CD14-positive monocyte (primary cell): ENCODE results near the gene GXYLT1. TPM values are rescaled to one million over a fixed set of nuclear protein-coding genes. Genes with fewer than 3 reads are reported as not detected.

Experiments
- DNase-seq, 3 donors: peaks; one replicate each; pipeline ENCODE4 v3.0.0-alpha.2; 2011 to 2022
- H2AFZ ChIP-seq: 2 replicates; pipeline ENCODE4 v1.6.0; 2012; ENCODE audit warnings: mild to moderate bottlenecking, low read depth, low read length, inconsistent platforms; ENCODE audit not compliant: insufficient read depth, poor library complexity, severe bottlenecking
- H3K27ac ChIP-seq, 2 donors: 1 replicate in 1 of 2; 2 replicates in 1 of 2; pipeline ENCODE4 v1.5.1; 2012 to 2013; ENCODE audit warnings: low read length in 2 of 2, control low read depth in 1 of 2, inconsistent platforms in 1 of 2, low read depth in 1 of 2, mild to moderate bottlenecking in 1 of 2
- H3K27me3 ChIP-seq, 2 donors: one replicate each; pipeline versions ENCODE4 v1.6.0 to v1.6.1; 2011 to 2013; ENCODE audit warnings: low read length in 2 of 2; ENCODE audit not compliant: control insufficient read depth in 2 of 2, insufficient read depth in 2 of 2
- H3K36me3 ChIP-seq, 2 donors: replicated peaks in 1 of 2; 1 replicate in 1 of 2; 2 replicates in 1 of 2; pipeline versions ENCODE4 v1.5.1 to v1.6.1; 2012 to 2013; ENCODE audit warnings: low read length in 2 of 2, control low read depth in 1 of 2, inconsistent platforms in 1 of 2, mild to moderate bottlenecking in 1 of 2; ENCODE audit not compliant: insufficient read depth in 2 of 2, control insufficient read depth in 1 of 2
- H3K4me1 ChIP-seq, 2 donors: 1 replicate in 1 of 2; 2 replicates in 1 of 2; pipeline versions ENCODE4 v1.5.1 to v1.6.1; 2012 to 2013; ENCODE audit warnings: low read length in 2 of 2, control low read depth in 1 of 2, inconsistent platforms in 1 of 2, mild to moderate bottlenecking in 1 of 2, moderate library complexity in 1 of 2; ENCODE audit not compliant: insufficient read depth in 2 of 2, control insufficient read depth in 1 of 2
- H3K4me2 ChIP-seq: replicated peaks from 2 replicates; pipeline ENCODE3; 2012; ENCODE audit warnings: low read length, moderate library complexity, mild to moderate bottlenecking; ENCODE audit not compliant: poor library complexity, severe bottlenecking; ENCODE audit errors: extremely low read depth
- H3K4me3 ChIP-seq, 3 experiments: fragments of 200-600 bp in 1 of 3; sonication (generic) in 1 of 3; replicated peaks in 1 of 3; 1 replicate in 2 of 3; 2 replicates in 1 of 3; pipeline ENCODE4 v1.5.1; 2011 to 2013; ENCODE audit warnings: low read length in 3 of 3, mild to moderate bottlenecking in 3 of 3, control low read depth in 2 of 3, low read depth in 2 of 3, inconsistent platforms in 1 of 3, moderate library complexity in 1 of 3
- H3K79me2 ChIP-seq: 2 replicates; pipeline ENCODE4 v1.6.0; 2012; ENCODE audit warnings: mild to moderate bottlenecking, control low read depth, inconsistent platforms, low read length, moderate library complexity; ENCODE audit not compliant: insufficient read depth
- H3K9ac ChIP-seq: 2 replicates; pipeline ENCODE4 v1.6.0; 2017; ENCODE audit warnings: low read length, mild to moderate bottlenecking; ENCODE audit not compliant: insufficient read depth, poor library complexity, severe bottlenecking
- H3K9me3 ChIP-seq, 2 donors: replicated peaks in 1 of 2; 1 replicate in 1 of 2; 2 replicates in 1 of 2; pipeline versions ENCODE4 v1.5.1 to v1.6.1; 2012 to 2013; ENCODE audit warnings: low read length in 2 of 2, control low read depth in 1 of 2; ENCODE audit not compliant: control insufficient read depth in 1 of 2, insufficient read depth in 1 of 2
- H4K20me1 ChIP-seq: 2 replicates; pipeline ENCODE4 v1.6.0; 2012; ENCODE audit warnings: mild to moderate bottlenecking, low read length, control low read depth, moderate library complexity; ENCODE audit not compliant: insufficient read depth
- H3K27ac Mint-ChIP-seq, 7 donors: one replicate each; pipeline ENCODE4 v1.8.0; 2020; ENCODE audit warnings: mild to moderate bottlenecking in 7 of 7, mixed read lengths in 7 of 7, moderate library complexity in 6 of 7, inconsistent platforms in 2 of 7
- H3K27me3 Mint-ChIP-seq, 3 donors: one replicate each; pipeline ENCODE4 v1.8.0; 2021 to 2022; ENCODE audit warnings: low read depth in 3 of 3, mild to moderate bottlenecking in 3 of 3, mixed read lengths in 3 of 3, moderate library complexity in 3 of 3, inconsistent platforms in 1 of 3
- H3K36me3 Mint-ChIP-seq, 2 donors: one replicate each; pipeline ENCODE4 v1.8.0; 2020; ENCODE audit warnings: mixed read lengths in 2 of 2, inconsistent platforms in 1 of 2, mild to moderate bottlenecking in 1 of 2
- H3K4me1 Mint-ChIP-seq: one replicate; pipeline ENCODE4 v1.8.0; 2020; ENCODE audit warnings: mild to moderate bottlenecking, mixed read lengths
- H3K4me3 Mint-ChIP-seq, 2 donors: one replicate each; pipeline ENCODE4 v1.8.0; 2020; ENCODE audit warnings: mild to moderate bottlenecking in 2 of 2, mixed read lengths in 2 of 2, moderate library complexity in 1 of 2
- H3K9me3 Mint-ChIP-seq, 7 donors: one replicate each; pipeline ENCODE4 v1.8.0; 2020 to 2022; ENCODE audit warnings: mixed read lengths in 7 of 7, mild to moderate bottlenecking in 6 of 7, moderate library complexity in 6 of 7, inconsistent platforms in 2 of 7
- WGBS: methylation state at CpG from one replicate; pipeline ENCODE4 v1.1.5; 2013; ENCODE audit warnings: missing lambda C conversion rate; ENCODE audit not compliant: insufficient coverage; 5-methylcytosine and 5-hydroxymethylcytosine counted together
- intact Hi-C, 2 donors: fragments of 100-400 bp; cut with micrococcal nuclease; formaldehyde crosslinking; loops; one replicate each; pipeline versions ENCODE4 v1.15.0 to v1.15.1; 2023
- polyA plus RNA-seq, 3 donors: library from polyadenylated mRNA; depleted of rRNA in 1 of 3; unstranded in 2 of 3; stranded (reverse) in 1 of 3; fragments of 300-500 nt in 2 of 3; fragments of >200 nt in 1 of 3; fragmentation: Illumina TruSeq in 2 of 3; gene quantifications; 1 replicate in 2 of 3; 2 replicates in 1 of 3; pipeline ENCODE4 v1.2.3, GENCODE V29; 2012 to 2021
- TF ChIP-seq, protein P1 (sequence below): fragments of 200-600 bp; IDR thresholded peaks from one replicate; pipeline ENCODE4 v1.8.0; 2022; ENCODE audit warnings: antibody characterized with exemption, mild to moderate bottlenecking

The GXYLT1 gene
- polyA plus RNA-seq, 3 donors: 2.5 to 7.1 (median 4.9) TPM

DNA sequence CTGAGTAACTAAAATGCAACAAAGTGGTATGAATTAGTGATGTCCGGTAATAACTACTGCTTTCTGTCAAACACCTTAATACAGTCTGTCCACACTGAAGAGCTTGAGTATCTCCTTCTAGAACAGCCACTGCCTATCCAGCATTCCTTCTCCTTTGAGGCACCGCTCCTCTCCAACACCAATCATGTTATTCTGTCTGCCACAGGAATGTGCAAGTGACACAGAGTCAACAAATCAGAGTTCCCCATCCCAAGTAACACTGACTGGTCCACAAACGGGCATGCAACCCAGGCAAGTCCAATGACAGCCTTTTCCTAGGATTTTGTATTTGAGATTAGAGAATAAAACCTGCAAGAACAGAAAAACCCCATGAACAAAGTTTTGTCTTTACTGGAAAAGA is 3.8 kb downstream of the GXYLT1 start:
- H3K9me3 ChIP-seq: no peaks in the 10 kb centered on the region
- H3K4me3 ChIP-seq: no peak overlapping the region
- no peak overlapping the region for H2AFZ ChIP-seq
- peaks cover 16 to 34% of the 10 kb centered on the region in 2 donors for H3K4me1 ChIP-seq
- peaks cover 83% of the 10 kb centered on the region for H3K79me2 ChIP-seq
- TF ChIP-seq, protein P1, sequence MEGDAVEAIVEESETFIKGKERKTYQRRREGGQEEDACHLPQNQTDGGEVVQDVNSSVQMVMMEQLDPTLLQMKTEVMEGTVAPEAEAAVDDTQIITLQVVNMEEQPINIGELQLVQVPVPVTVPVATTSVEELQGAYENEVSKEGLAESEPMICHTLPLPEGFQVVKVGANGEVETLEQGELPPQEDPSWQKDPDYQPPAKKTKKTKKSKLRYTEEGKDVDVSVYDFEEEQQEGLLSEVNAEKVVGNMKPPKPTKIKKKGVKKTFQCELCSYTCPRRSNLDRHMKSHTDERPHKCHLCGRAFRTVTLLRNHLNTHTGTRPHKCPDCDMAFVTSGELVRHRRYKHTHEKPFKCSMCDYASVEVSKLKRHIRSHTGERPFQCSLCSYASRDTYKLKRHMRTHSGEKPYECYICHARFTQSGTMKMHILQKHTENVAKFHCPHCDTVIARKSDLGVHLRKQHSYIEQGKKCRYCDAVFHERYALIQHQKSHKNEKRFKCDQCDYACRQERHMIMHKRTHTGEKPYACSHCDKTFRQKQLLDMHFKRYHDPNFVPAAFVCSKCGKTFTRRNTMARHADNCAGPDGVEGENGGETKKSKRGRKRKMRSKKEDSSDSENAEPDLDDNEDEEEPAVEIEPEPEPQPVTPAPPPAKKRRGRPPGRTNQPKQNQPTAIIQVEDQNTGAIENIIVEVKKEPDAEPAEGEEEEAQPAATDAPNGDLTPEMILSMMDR: no peak
- intact Hi-C loops: loop anchor here (10.0 kb wide), 2 partner anchors 94 to 184 kb away; partner anchors contain the start of genes PPHLN1 (in 1 of the 2), YAF2 (in 1 of the 2) and ZCRB1 (in 1 of the 2)
- H3K27ac Mint-ChIP-seq: peak overlapping the region in 5 of 7 donors; percentile 4 to 54 (median 7)
- peaks cover 53% of the 10 kb centered on the region for H4K20me1 ChIP-seq
- H3K4me1 Mint-ChIP-seq: peaks cover 41% of the 10 kb centered on the region
- no peak for DNase-seq
- H3K27me3 ChIP-seq: no peaks in the 10 kb centered on the region
- H3K9ac ChIP-seq: no peak overlapping the region
- WGBS: 91% methylated on average over 1 of the region's 3 CpGs
- H3K27me3 Mint-ChIP-seq: peaks cover 0 to 2% (median 2%) of the 10 kb centered on the region in 3 donors
- no peak overlapping the region for H3K27ac ChIP-seq
- no peaks in the 10 kb centered on the region for H3K9me3 Mint-ChIP-seq
- peaks cover 4 to 5% of the 10 kb centered on the region in 2 donors for H3K36me3 Mint-ChIP-seq
- H3K4me2 ChIP-seq: no peak overlapping the region
- no peaks in the 10 kb centered on the region for H3K36me3 ChIP-seq
- no peak overlapping the region for H3K4me3 Mint-ChIP-seq

DNA sequence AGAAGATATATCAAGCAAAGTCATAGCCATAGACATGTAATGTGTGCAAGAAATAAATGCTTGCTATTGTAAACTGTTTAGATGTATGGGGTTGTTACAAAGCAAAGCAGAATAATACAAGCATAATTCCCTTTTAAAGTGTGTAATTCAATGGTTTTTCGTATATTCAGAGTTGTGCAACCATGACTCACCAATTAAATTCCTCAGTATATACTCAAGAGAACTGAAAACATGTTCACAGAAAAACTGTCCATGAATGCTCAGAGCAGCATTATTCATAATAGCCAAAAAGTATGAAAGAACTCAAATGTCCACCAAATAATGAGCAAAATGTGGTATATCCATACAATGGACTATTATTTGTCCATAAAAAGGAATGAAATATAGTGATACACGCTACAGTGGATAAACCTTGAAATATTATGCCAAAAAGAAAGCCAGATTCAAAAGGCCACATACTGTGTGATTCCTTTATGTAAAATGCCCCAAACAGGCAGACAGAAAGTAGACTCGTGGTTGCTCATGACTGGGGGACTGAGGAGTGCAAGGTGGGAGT is 9.3 kb downstream of the GXYLT1 start:
- peak overlapping the region in 1 of 2 donors; percentile 42 for H3K27ac ChIP-seq
- WGBS: 90% methylated on average over 2 of the region's 3 CpGs
- H3K4me3 Mint-ChIP-seq: no peak overlapping the region
- DNase-seq: peak; percentile 24 to 53 (median 51)
- peaks cover 11 to 19% of the 10 kb centered on the region in 2 donors for H3K4me1 ChIP-seq
- peaks cover 24% of the 10 kb centered on the region for H3K4me1 Mint-ChIP-seq
- no peaks in the 10 kb centered on the region for H3K27me3 ChIP-seq
- peaks cover 81% of the 10 kb centered on the region for H4K20me1 ChIP-seq
- H3K9me3 ChIP-seq: no peaks in the 10 kb centered on the region
- no peaks in the 10 kb centered on the region for H3K27me3 Mint-ChIP-seq
- intact Hi-C loops: no loop called here
- no peak overlapping the region for H3K9ac ChIP-seq
- no peak overlapping the region for H3K4me2 ChIP-seq
- H3K27ac Mint-ChIP-seq: peak overlapping the region in 3 of 7 donors; percentile 57 to 62 (median 60)
- TF ChIP-seq, protein P1: no peak
- H3K9me3 Mint-ChIP-seq: no peaks in the 10 kb centered on the region
- H3K4me3 ChIP-seq: no peak overlapping the region
- H3K79me2 ChIP-seq: peaks cover 99% of the 10 kb centered on the region
- H3K36me3 Mint-ChIP-seq: peaks cover 5 to 9% of the 10 kb centered on the region in 2 donors
- H3K36me3 ChIP-seq: no peaks in the 10 kb centered on the region
- no peak overlapping the region for H2AFZ ChIP-seq
